IMR-90 (cell line): ENCODE data around the gene MGRN1. TPM values are rescaled to one million over a fixed set of nuclear protein-coding genes. Genes with fewer than 3 reads are reported as not detected.

Experiments used
- ATAC-seq: fragments of 200-7000 bp; cut with Tn5 transposase; 2 replicates; pipeline ENCODE4 v1.9.1; 2020; ENCODE audit warnings: low read depth, mild to moderate bottlenecking, moderate library complexity
- BruUV-seq: library from RNA; stranded (reverse); fragments of 400-500 nt; replicated peaks from 2 replicates; lab custom pipeline; 2021; lab: Mats Ljungman, UMichigan
- CTCF ChIA-PET: fragments of 300-600 bp; formaldehyde crosslinking; extraction: SDS; loops from one replicate; lab custom pipeline; 2021; ENCODE audit warnings: antibody characterized with exemption; lab: Yijun Ruan, JAX
- POLR2A ChIA-PET: fragments of 300-600 bp; sonication (Branson Sonifier 250); formaldehyde crosslinking; loops from one replicate; lab custom pipeline; 2022; ENCODE audit warnings: antibody characterized with exemption; ENCODE audit not compliant: unreplicated experiment; lab: Charles Lee
- DNase-seq: peaks from one replicate; pipeline ENCODE4 v3.0.0; 2013
- H2AFZ ChIP-seq: replicated peaks from 2 replicates; pipeline ENCODE3; 2013; ENCODE audit warnings: low read length, mild to moderate bottlenecking; ENCODE audit not compliant: poor library complexity
- H2AK5ac ChIP-seq: 2 replicates; pipeline ENCODE4 v1.6.1; 2013; ENCODE audit warnings: low read depth, low read length, inconsistent platforms
- H2AK9ac ChIP-seq: replicated peaks from 2 replicates; pipeline ENCODE3; 2013; ENCODE audit warnings: mild to moderate bottlenecking, low read depth, low read length, moderate library complexity; ENCODE audit not compliant: poor library complexity
- H2BK120ac ChIP-seq: 2 replicates; pipeline ENCODE4 v1.6.1; 2013; ENCODE audit warnings: low read depth, low read length, inconsistent platforms
- H2BK15ac ChIP-seq: 3 replicates; pipeline ENCODE4 v1.6.1; 2013; ENCODE audit warnings: low read depth, low read length, inconsistent platforms
- H2BK20ac ChIP-seq: 2 replicates; pipeline ENCODE4 v1.6.1; 2013; ENCODE audit warnings: low read depth, mild to moderate bottlenecking, inconsistent platforms, low read length, moderate library complexity
- H2BK5ac ChIP-seq: 2 replicates; pipeline ENCODE4 v1.6.1; 2013; ENCODE audit warnings: mild to moderate bottlenecking, low read depth, low read length, inconsistent platforms; ENCODE audit not compliant: poor library complexity, severe bottlenecking
- H3K14ac ChIP-seq: replicated peaks from 2 replicates; pipeline ENCODE4 v1.6.1; 2013; ENCODE audit warnings: low read depth, low read length, inconsistent platforms
- H3K18ac ChIP-seq: 2 replicates; pipeline ENCODE4 v1.6.1; 2013; ENCODE audit warnings: low read depth, low read length, control low read depth
- H3K23ac ChIP-seq: 2 replicates; pipeline ENCODE4 v1.6.1; 2013; ENCODE audit warnings: low read depth, low read length, inconsistent platforms
- H3K27ac ChIP-seq: 2 replicates; pipeline ENCODE4 v1.5.1; 2013; ENCODE audit warnings: mild to moderate bottlenecking, control low read depth, low read length; ENCODE audit not compliant: insufficient read depth
- H3K27me3 ChIP-seq: 2 replicates; pipeline ENCODE4 v1.6.1; 2013; ENCODE audit warnings: low read length; ENCODE audit not compliant: control insufficient read depth, insufficient read depth
- H3K36me3 ChIP-seq: 2 replicates; pipeline ENCODE4 v1.6.1; 2013; ENCODE audit warnings: low read length, mixed read lengths; ENCODE audit not compliant: control insufficient read depth, insufficient read depth
- H3K4ac ChIP-seq: 2 replicates; pipeline ENCODE4 v1.6.1; 2013; ENCODE audit warnings: low read depth, low read length, inconsistent platforms
- H3K4me1 ChIP-seq: 2 replicates; pipeline ENCODE4 v1.6.1; 2013; ENCODE audit warnings: low read length, mixed read lengths; ENCODE audit not compliant: control insufficient read depth, insufficient read depth
- H3K4me2 ChIP-seq: 2 replicates; pipeline ENCODE4 v1.6.1; 2013; ENCODE audit warnings: low read depth, mild to moderate bottlenecking, control low read depth, low read length, moderate library complexity
- H3K4me3 ChIP-seq: 2 replicates; pipeline ENCODE4 v1.5.1; 2013; ENCODE audit warnings: low read depth, mild to moderate bottlenecking, control low read depth, low read length, moderate library complexity; ENCODE audit not compliant: insufficient read depth
- H3K56ac ChIP-seq: 2 replicates; pipeline ENCODE4 v1.6.1; 2013; ENCODE audit warnings: low read length, inconsistent platforms; ENCODE audit not compliant: insufficient read depth; ENCODE audit errors: extremely low read depth
- H3K79me1 ChIP-seq, 2 experiments: 2 replicates each; pipeline ENCODE4 v1.6.1; 2013; ENCODE audit warnings: low read length in 2 of 2, inconsistent platforms in 1 of 2, low read depth in 1 of 2
- H3K9ac ChIP-seq: 2 replicates; pipeline ENCODE4 v1.6.1; 2013; ENCODE audit warnings: low read depth, low read length, control low read depth
- H3K9me1 ChIP-seq: 2 replicates; pipeline ENCODE4 v1.6.1; 2013; ENCODE audit warnings: low read length, inconsistent platforms; ENCODE audit not compliant: insufficient read depth
- H3K9me3 ChIP-seq: 2 replicates; pipeline ENCODE4 v1.6.1; 2013; ENCODE audit warnings: low read length; ENCODE audit not compliant: control insufficient read depth, insufficient read depth
- H4K20me1 ChIP-seq: 2 replicates; pipeline ENCODE4 v1.6.1; 2013; ENCODE audit warnings: low read length, inconsistent platforms; ENCODE audit not compliant: insufficient read depth
- H4K5ac ChIP-seq: 2 replicates; pipeline ENCODE4 v1.6.1; 2013; ENCODE audit warnings: mild to moderate bottlenecking, low read depth, low read length, control low read depth
- H4K8ac ChIP-seq, 2 experiments: 2 replicates each; pipeline ENCODE4 v1.6.1; 2013; ENCODE audit warnings: low read depth in 2 of 2, low read length in 2 of 2, control low read depth in 1 of 2, inconsistent platforms in 1 of 2
- H4K91ac ChIP-seq: 2 replicates; pipeline ENCODE4 v1.6.1; 2013; ENCODE audit warnings: low read depth, low read length, inconsistent platforms; ENCODE audit not compliant: insufficient read depth
- BHLHE40 ChIP-seq: fragments of 150-350 bp; IDR thresholded peaks from 2 replicates; pipeline ENCODE4 v1.6.1; 2016; ENCODE audit warnings: mild to moderate bottlenecking, low read depth, low read length
- CEBPB ChIP-seq: IDR thresholded peaks from 2 replicates; pipeline ENCODE4 v1.6.1; 2012; ENCODE audit warnings: low read depth, low read length, improper control_type of control experiment
- CHD1 ChIP-seq: IDR thresholded peaks from 2 replicates; pipeline ENCODE4 v1.6.1; 2012; ENCODE audit warnings: low read depth, low read length, improper control_type of control experiment
- CTCF ChIP-seq: conservative IDR thresholded peaks from 2 replicates; pipeline ENCODE4 v1.5.1; 2012; ENCODE audit warnings: mild to moderate bottlenecking, low read depth, low read length, improper control_type of control experiment
- ELK1 ChIP-seq: fragments of 150-350 bp; IDR thresholded peaks from 2 replicates; pipeline ENCODE4 v1.6.1; 2016; ENCODE audit warnings: low read depth, mild to moderate bottlenecking, low read length, moderate library complexity, borderline replicate concordance
- FOS ChIP-seq: fragments of 150-350 bp; IDR thresholded peaks from 2 replicates; pipeline ENCODE4 v1.6.1; 2016; ENCODE audit warnings: low read depth, low read length
- MAFK ChIP-seq: IDR thresholded peaks from 2 replicates; pipeline ENCODE4 v1.6.1; 2012; ENCODE audit warnings: low read depth, low read length, improper control_type of control experiment
- MAZ ChIP-seq: IDR thresholded peaks from 2 replicates; pipeline ENCODE4 v1.6.1; 2012; ENCODE audit warnings: low read depth, mild to moderate bottlenecking, low read length, improper control_type of control experiment, moderate library complexity, borderline replicate concordance
- MXI1 ChIP-seq: IDR thresholded peaks from 2 replicates; pipeline ENCODE4 v1.6.1; 2012; ENCODE audit warnings: low read depth, mild to moderate bottlenecking, low read length, moderate library complexity, borderline replicate concordance
- NFE2L2 ChIP-seq: fragments of 150-350 bp; IDR thresholded peaks from 2 replicates; pipeline ENCODE4 v1.6.1; 2016; ENCODE audit warnings: low read depth, mild to moderate bottlenecking, low read length
- POLR2A ChIP-seq: IDR thresholded peaks from 2 replicates; pipeline ENCODE4 v1.6.1; 2012; ENCODE audit warnings: mild to moderate bottlenecking, low read depth, low read length
- RAD21 ChIP-seq: IDR thresholded peaks from 2 replicates; pipeline ENCODE4 v1.6.1; 2012; ENCODE audit warnings: low read length, improper control_type of control experiment
- RCOR1 ChIP-seq: IDR thresholded peaks from 2 replicates; pipeline ENCODE4 v1.6.1; 2012; ENCODE audit warnings: mild to moderate bottlenecking, low read length, improper control_type of control experiment; ENCODE audit not compliant: insufficient replicate concordance
- RFX5 ChIP-seq: IDR thresholded peaks from 2 replicates; pipeline ENCODE4 v1.8.0; 2012; ENCODE audit warnings: low read depth, mild to moderate bottlenecking, low read length, moderate library complexity
- SMC3 ChIP-seq: fragments of 150-350 bp; IDR thresholded peaks from 2 replicates; pipeline ENCODE4 v1.6.1; 2016; ENCODE audit warnings: low read depth, mild to moderate bottlenecking, antibody characterized with exemption, low read length, moderate library complexity
- USF2 ChIP-seq: fragments of 150-350 bp; IDR thresholded peaks from 2 replicates; pipeline ENCODE4 v1.6.1; 2017; ENCODE audit warnings: mild to moderate bottlenecking, antibody characterized with exemption, low read length, low read depth
- WGBS, 2 experiments: methylation state at CpG; one replicate each; pipeline versions ENCODE4 v1.1.5 to v1.1.7; 2013; ENCODE audit warnings: missing lambda C conversion rate in 2 of 2; ENCODE audit not compliant: insufficient read length in 1 of 2; ENCODE audit errors: extremely low coverage in 2 of 2; 5-methylcytosine and 5-hydroxymethylcytosine counted together
- dilution Hi-C: fragments of 300-500 bp; cut with HindIII; formaldehyde crosslinking; loops from one replicate; pipeline ENCODE4 v1.14.3; 2018; ENCODE audit warnings: low sequenced_read_pairs; ENCODE audit not compliant: unreplicated experiment
- in situ Hi-C: fragments of 300-500 bp; cut with MboI; formaldehyde crosslinking; loops from 3 replicates; pipeline ENCODE4 v1.14.3; 2019; ENCODE audit warnings: low sequenced_read_pairs, inconsistent platforms, mixed read lengths
- intact Hi-C: fragments of 100-400 bp; cut with micrococcal nuclease; formaldehyde crosslinking; loops from 2 replicates; pipeline ENCODE4 v1.10.0; 2022
- polyA plus RNA-seq, 3 experiments: library from polyadenylated mRNA; depleted of rRNA; stranded (reverse); fragments of >200 nt; gene quantifications; 2 replicates each; pipeline ENCODE4 v1.2.3, GENCODE V29; 2012; ENCODE audit warnings: low replicate concordance in 1 of 3
- total RNA-seq: library from RNA; depleted of rRNA; stranded (reverse); fragments of >200 nt; gene quantifications from 2 replicates; pipeline ENCODE4 v1.2.3, GENCODE V29; 2012

MGRN1 gene
- total and polyA plus RNA-seq, 2 of the 4 experiments (the other 2 are of a cell fraction), result 11.7 to 32.7 TPM

GRCh38 chr16:4668313-4668960 is 43.8 kb downstream of the MGRN1 start:
- no peak overlapping the region for H3K27ac ChIP-seq
- H3K4me3 ChIP-seq, result no peak overlapping the region
- TSS peak; percentile 70 for BruUV-seq
- no peak overlapping the region for H3K4me2 ChIP-seq
- TF ChIP-seq RFX5, result no peak
- TF ChIP-seq ELK1, result no peak
- no peak for TF ChIP-seq MXI1
- no peak for TF ChIP-seq POLR2A
- no peak for TF ChIP-seq MAFK
- no peak for TF ChIP-seq CTCF
- no peak for TF ChIP-seq CEBPB
- no peak for TF ChIP-seq RCOR1
- no peak for TF ChIP-seq SMC3
- TF ChIP-seq MAZ, result no peak
- no peak for TF ChIP-seq FOS
- TF ChIP-seq USF2, result no peak
- no peak for TF ChIP-seq NFE2L2
- no peak for TF ChIP-seq BHLHE40
- TF ChIP-seq CHD1, result no peak
- no peak for TF ChIP-seq RAD21
- ChIA-PET CTCF (no interaction called here), POLR2A (no interaction called here)
- no peak overlapping the region for H4K91ac ChIP-seq
- no peak overlapping the region for H3K14ac ChIP-seq
- H2BK5ac ChIP-seq, result peak overlapping the region; percentile 52
- no peak overlapping the region for H4K5ac ChIP-seq
- DNase-seq (no peak), ATAC-seq (no peak)
- no peak overlapping the region for H2BK15ac ChIP-seq
- dilution Hi-C loops, result no loop called here
- no peaks in the 10 kb centered on the region for H3K27me3 ChIP-seq
- H3K9ac ChIP-seq, result no peak overlapping the region
- H3K56ac ChIP-seq, result no peak overlapping the region
- peaks cover 8% of the 10 kb centered on the region; the same call in 1 of the 2 replicates for H4K20me1 ChIP-seq
- no peaks in the 10 kb centered on the region for H3K9me3 ChIP-seq
- no peak overlapping the region for H3K4ac ChIP-seq
- H2AFZ ChIP-seq, result no peak overlapping the region
- in situ Hi-C loops, result no loop called here
- H3K9me1 ChIP-seq, result peaks cover 2% of the 10 kb centered on the region; the same call in 1 of the 2 replicates
- H3K4me1 ChIP-seq, result no peaks in the 10 kb centered on the region
- WGBS, 2 experiments, result 98 to 100% methylated on average over 4 to 10 of the region's 10 CpGs
- no peak overlapping the region for H2AK9ac ChIP-seq
- H3K36me3 ChIP-seq, result peaks cover 67% of the 10 kb centered on the region
- intact Hi-C loops, result no loop called here
- peaks cover 6 to 16% of the 10 kb centered on the region in 2 experiments; a peak in 3 of 4 replicates for H3K79me1 ChIP-seq
- H2AK5ac ChIP-seq, result no peak overlapping the region
- H2BK20ac ChIP-seq, result no peak overlapping the region
- no peak overlapping the region for H3K23ac ChIP-seq
- H2BK120ac ChIP-seq, result no peak overlapping the region
- no peak overlapping the region for H4K8ac ChIP-seq
- no peak overlapping the region for H3K18ac ChIP-seq
